ENCODE measurements around the gene TMEM123.

GRCh38 chr11:102346456-102346747 is 106.2 kb downstream of the TMEM123 start:
- TF ChIP-seq CHD1 (IDR thresholded peaks at IDR 0.05; ENCODE audit: low read depth, low read length) (no peak), CEBPB (IDR thresholded peaks at IDR 0.05; ENCODE audit: low read depth, low read length) (no peak), CTCF (conservative IDR thresholded peaks at IDR 0.05; ENCODE audit: low read depth, low read length) (no peak), RCOR1 (IDR thresholded peaks at IDR 0.05; ENCODE audit: insufficient replicate concordance, low read length) (no peak), MAZ (IDR thresholded peaks at IDR 0.05; ENCODE audit: borderline replicate concordance, low read depth, low read length) (no peak), POLR2A (IDR thresholded peaks at IDR 0.05; ENCODE audit: low read depth, low read length) (no peak), RAD21 (IDR thresholded peaks at IDR 0.05; ENCODE audit: low read length) (no peak), NFE2L2 (IDR thresholded peaks at IDR 0.05; ENCODE audit: low read depth, low read length) (no peak)
